ENCODE results near the gene AKT3. TPM values are rescaled to one million over a fixed set of nuclear protein-coding genes. Genes with fewer than 3 reads are reported as not detected.
A peak's percentile ranks its signal among the peaks of the same experiment; 100 is the strongest.

AKT3 gene
- polyA plus RNA-seq, 1 donor (not counting 4 experiments of a cell fraction or from before 2014, with no cell fraction given), result 2.9 TPM

- H2AFZ ChIP-seq (ENCODE audit: control insufficient read depth, low read length), result peak overlapping the region; percentile 50
- dilution Hi-C loops (cut with MboI; ENCODE audit: extremely low pct_ligation_motif_present, low sequenced_read_pairs), result no loop called here
- peak overlapping the region; percentile 91 for H3K4me2 ChIP-seq (ENCODE audit: control insufficient read depth, extremely low read depth, insufficient read depth, low read depth, low read length)
- H3K27ac ChIP-seq (ENCODE audit: control insufficient read depth, insufficient read depth, low read length), result peak overlapping the region; percentile 66
- DNase-seq (ENCODE audit: low read depth, low spot score) (no peak), FAIRE-seq (no peak)
- H3K4me3 ChIP-seq (ENCODE audit: control insufficient read depth in 2 of 3, extremely low read depth in 1 of 3, insufficient read depth in 2 of 3, low read depth in 1 of 3, low read length in 3 of 3), result peak overlapping the region in 2 of 3 experiments; percentile 69 to 71
- peaks cover 24% of the 10 kb centered on the region for H3K4me1 ChIP-seq (ENCODE audit: control insufficient read depth, extremely low read depth, insufficient read depth, low read length)
- no peaks in the 10 kb centered on the region for H4K20me1 ChIP-seq (ENCODE audit: control insufficient read depth, extremely low read depth, insufficient read depth, low read length)
- no peaks in the 10 kb centered on the region for H3K79me2 ChIP-seq (ENCODE audit: control insufficient read depth, insufficient read depth, low read length)
- H3K9me3 ChIP-seq (ENCODE audit: control insufficient read depth, low read depth, low read length), result no peaks in the 10 kb centered on the region
- no peaks in the 10 kb centered on the region for H3K27me3 ChIP-seq (ENCODE audit: control insufficient read depth, extremely low read depth, insufficient read depth, low read length)
- no peaks in the 10 kb centered on the region for H3K9me1 ChIP-seq (ENCODE audit: control insufficient read depth, extremely low read depth, insufficient read depth, low read length)
- TF ChIP-seq, protein P1, sequence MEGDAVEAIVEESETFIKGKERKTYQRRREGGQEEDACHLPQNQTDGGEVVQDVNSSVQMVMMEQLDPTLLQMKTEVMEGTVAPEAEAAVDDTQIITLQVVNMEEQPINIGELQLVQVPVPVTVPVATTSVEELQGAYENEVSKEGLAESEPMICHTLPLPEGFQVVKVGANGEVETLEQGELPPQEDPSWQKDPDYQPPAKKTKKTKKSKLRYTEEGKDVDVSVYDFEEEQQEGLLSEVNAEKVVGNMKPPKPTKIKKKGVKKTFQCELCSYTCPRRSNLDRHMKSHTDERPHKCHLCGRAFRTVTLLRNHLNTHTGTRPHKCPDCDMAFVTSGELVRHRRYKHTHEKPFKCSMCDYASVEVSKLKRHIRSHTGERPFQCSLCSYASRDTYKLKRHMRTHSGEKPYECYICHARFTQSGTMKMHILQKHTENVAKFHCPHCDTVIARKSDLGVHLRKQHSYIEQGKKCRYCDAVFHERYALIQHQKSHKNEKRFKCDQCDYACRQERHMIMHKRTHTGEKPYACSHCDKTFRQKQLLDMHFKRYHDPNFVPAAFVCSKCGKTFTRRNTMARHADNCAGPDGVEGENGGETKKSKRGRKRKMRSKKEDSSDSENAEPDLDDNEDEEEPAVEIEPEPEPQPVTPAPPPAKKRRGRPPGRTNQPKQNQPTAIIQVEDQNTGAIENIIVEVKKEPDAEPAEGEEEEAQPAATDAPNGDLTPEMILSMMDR (optimal IDR thresholded peaks at IDR 0.05 in 1 of 3, IDR thresholded peaks at IDR 0.05 in 1 of 3, conservative IDR thresholded peaks at IDR 0.05 in 1 of 3; ENCODE audit: extremely low read depth in 1 of 3, insufficient read depth in 2 of 3, low read length in 3 of 3), result no peak
- TF ChIP-seq EZH2 (IDR thresholded peaks at IDR 0.05; ENCODE audit: low read length), result no peak
- H3K36me3 ChIP-seq (ENCODE audit: control insufficient read depth in 2 of 2, extremely low read depth in 1 of 2, insufficient read depth in 2 of 2, low read length in 2 of 2), result peaks cover 1 to 6% of the 10 kb centered on the region in 2 experiments
- peak overlapping the region; percentile 72 for H3K9ac ChIP-seq (ENCODE audit: control insufficient read depth, extremely low read depth, insufficient read depth, low read length)
Measured at GRCh38 chr1:243473227-243474135, 376.6 kb downstream of the AKT3 start.

DNA sequence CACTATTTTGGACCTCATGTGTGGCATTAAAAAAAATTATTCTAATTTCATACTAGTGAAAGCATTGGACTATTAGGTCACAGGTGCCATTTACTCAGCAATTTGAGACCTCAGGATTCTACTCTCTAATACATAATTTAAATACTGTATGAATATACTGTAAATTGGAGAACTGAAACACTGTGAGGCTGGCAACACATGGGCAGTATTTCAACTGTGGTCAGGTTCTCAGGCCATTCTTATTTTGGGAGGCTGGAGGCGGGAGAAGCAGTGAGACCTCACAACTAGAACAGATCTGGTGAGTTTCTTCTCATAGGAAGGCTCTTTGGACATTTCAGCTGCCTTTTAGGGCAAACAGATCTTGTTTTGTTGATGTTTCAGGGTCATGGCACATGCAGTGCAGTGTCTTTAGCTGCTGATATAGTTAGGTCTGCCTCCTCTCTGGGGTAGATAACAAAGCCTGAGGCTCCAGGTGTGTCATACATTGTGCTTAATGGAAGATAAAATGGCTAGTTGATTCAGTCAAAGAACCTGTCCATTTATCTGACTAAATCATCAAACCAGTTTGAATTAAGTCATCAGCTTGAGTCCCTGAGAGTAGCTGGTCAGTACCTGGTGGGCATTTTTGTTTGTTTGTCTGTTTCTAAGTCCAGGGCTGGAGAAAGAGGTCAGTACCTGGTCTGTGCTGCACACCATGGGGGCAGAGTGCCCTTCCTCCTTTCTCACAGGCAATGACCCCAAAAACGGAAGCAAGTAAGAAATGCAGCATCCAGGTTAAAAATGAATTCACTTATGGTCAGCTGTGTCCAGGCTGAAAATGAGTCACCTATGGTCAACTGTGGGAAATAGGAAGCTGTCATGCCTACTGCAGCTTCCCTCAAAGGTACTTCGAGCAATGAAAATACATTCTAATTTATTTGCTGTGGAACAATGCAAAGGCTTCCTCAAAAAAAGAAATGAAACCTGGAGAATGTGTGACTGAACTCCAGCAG is 378.0 kb downstream of the AKT3 start:
- H4K20me1 ChIP-seq (ENCODE audit: control insufficient read depth, extremely low read depth, insufficient read depth, low read length), result no peaks in the 10 kb centered on the region
- no peaks in the 10 kb centered on the region for H3K9me1 ChIP-seq (ENCODE audit: control insufficient read depth, extremely low read depth, insufficient read depth, low read length)
- peaks cover 1 to 6% of the 10 kb centered on the region in 2 experiments for H3K36me3 ChIP-seq (ENCODE audit: control insufficient read depth in 2 of 2, extremely low read depth in 1 of 2, insufficient read depth in 2 of 2, low read length in 2 of 2)
- FAIRE-seq (no peak), DNase-seq (ENCODE audit: low read depth, low spot score) (no peak)
- no peak overlapping the region for H3K4me3 ChIP-seq (ENCODE audit: control insufficient read depth in 2 of 3, extremely low read depth in 1 of 3, insufficient read depth in 2 of 3, low read depth in 1 of 3, low read length in 3 of 3)
- H3K9me3 ChIP-seq (ENCODE audit: control insufficient read depth, low read depth, low read length), result no peaks in the 10 kb centered on the region
- dilution Hi-C loops (cut with MboI; ENCODE audit: extremely low pct_ligation_motif_present, low sequenced_read_pairs), result no loop called here
- peaks cover 24% of the 10 kb centered on the region for H3K4me1 ChIP-seq (ENCODE audit: control insufficient read depth, extremely low read depth, insufficient read depth, low read length)
- no peak overlapping the region for H2AFZ ChIP-seq (ENCODE audit: control insufficient read depth, low read length)
- H3K4me2 ChIP-seq (ENCODE audit: control insufficient read depth, extremely low read depth, insufficient read depth, low read depth, low read length), result no peak overlapping the region
- H3K79me2 ChIP-seq (ENCODE audit: control insufficient read depth, insufficient read depth, low read length), result no peaks in the 10 kb centered on the region
- TF ChIP-seq, protein P1 (optimal IDR thresholded peaks at IDR 0.05 in 1 of 3, IDR thresholded peaks at IDR 0.05 in 1 of 3, conservative IDR thresholded peaks at IDR 0.05 in 1 of 3; ENCODE audit: extremely low read depth in 1 of 3, insufficient read depth in 2 of 3, low read length in 3 of 3), result no peak
- no peak for TF ChIP-seq EZH2 (IDR thresholded peaks at IDR 0.05; ENCODE audit: low read length)
- H3K27me3 ChIP-seq (ENCODE audit: control insufficient read depth, extremely low read depth, insufficient read depth, low read length), result no peaks in the 10 kb centered on the region
- H3K9ac ChIP-seq (ENCODE audit: control insufficient read depth, extremely low read depth, insufficient read depth, low read length), result no peak overlapping the region
- no peak overlapping the region for H3K27ac ChIP-seq (ENCODE audit: control insufficient read depth, insufficient read depth, low read length)
